Activated effector memory CD4-positive, alpha-beta T cell treated with anti-CD3 and anti-CD28 coated beads, Interleukin-2, amount 50 U/mL, for 16 hours (primary cell): ENCODE data around the gene RABGAP1.

Experiments used
- DNase-seq: peaks from one replicate; pipeline ENCODE4 v3.0.0-alpha.2; 2020

Gene RABGAP1

GRCh38 chr9:123049589-123050222 is 108.9 kb downstream of the RABGAP1 start:
- DNase-seq = no peak

GRCh38 chr9:123053046-123053445 is 112.2 kb downstream of the RABGAP1 start:
- DNase-seq = no peak

GRCh38 chr9:123053711-123054110 is 112.9 kb downstream of the RABGAP1 start:
- no peak for DNase-seq

GRCh38 chr9:123058834-123059233 is 118.0 kb downstream of the RABGAP1 start:
- DNase-seq = no peak

GRCh38 chr9:123059472-123060220 is 118.8 kb downstream of the RABGAP1 start:
- DNase-seq = no peak

GRCh38 chr9:123061216-123061615 is 120.4 kb downstream of the RABGAP1 start:
- DNase-seq = no peak

GRCh38 chr9:123062351-123063176 is 121.7 kb downstream of the RABGAP1 start:
- no peak for DNase-seq

- DNase-seq = no peak
Observed at GRCh38 chr9:123063177-123063598, 122.4 kb downstream of the RABGAP1 start.

GRCh38 chr9:123063896-123064295 is 123.1 kb downstream of the RABGAP1 start:
- DNase-seq = no peak

- DNase-seq = no peak
Observed at GRCh38 chr9:123064716-123065115, 123.9 kb downstream of the RABGAP1 start.

GRCh38 chr9:123065196-123065595 is 124.4 kb downstream of the RABGAP1 start:
- no peak for DNase-seq

- no peak for DNase-seq
Observed at GRCh38 chr9:123067136-123067535, 126.3 kb downstream of the RABGAP1 start.

GRCh38 chr9:123069010-123069481 is 128.2 kb downstream of the RABGAP1 start:
- DNase-seq = no peak

- DNase-seq = no peak
Observed at GRCh38 chr9:123070198-123070597, 129.4 kb downstream of the RABGAP1 start.

- DNase-seq = no peak
Observed at GRCh38 chr9:123072407-123072995, 131.7 kb downstream of the RABGAP1 start.

- DNase-seq = no peak
Observed at GRCh38 chr9:123073441-123073840, 132.6 kb downstream of the RABGAP1 start.

GRCh38 chr9:123073991-123074422 is 133.2 kb downstream of the RABGAP1 start:
- no peak for DNase-seq

GRCh38 chr9:123074628-123075027 is 133.8 kb downstream of the RABGAP1 start:
- no peak for DNase-seq

GRCh38 chr9:123080444-123080843 is 139.6 kb downstream of the RABGAP1 start:
- no peak for DNase-seq

- no peak for DNase-seq
Observed at GRCh38 chr9:123081824-123082223, 141.0 kb downstream of the RABGAP1 start.

GRCh38 chr9:123083680-123084079 is 142.9 kb downstream of the RABGAP1 start:
- no peak for DNase-seq

GRCh38 chr9:123084256-123084655 is 143.4 kb downstream of the RABGAP1 start:
- DNase-seq = no peak

GRCh38 chr9:123085916-123086315 is 145.1 kb downstream of the RABGAP1 start:
- no peak for DNase-seq
